HUES6 (cell line): ENCODE data around the gene TMEM222.
"Not testable (repeated sequence)": the region's sequence is repeated elsewhere in the genome, so short reads cannot be mapped to it uniquely, and the experiment has no call there.

Experiments used
- H3K27ac ChIP-seq: 2 replicates; pipeline ENCODE4 v1.7.0; 2013; ENCODE audit warnings: low read depth, mild to moderate bottlenecking, low read length, inconsistent platforms
- H3K27me3 ChIP-seq: 2 replicates; pipeline ENCODE4 v1.6.1; 2013; ENCODE audit warnings: low read length; ENCODE audit not compliant: control insufficient read depth, insufficient read depth
- H3K36me3 ChIP-seq: 2 replicates; pipeline ENCODE4 v1.6.1; 2013; ENCODE audit warnings: low read length; ENCODE audit not compliant: control insufficient read depth, insufficient read depth
- H3K4me1 ChIP-seq: 2 replicates; pipeline ENCODE4 v1.6.1; 2013; ENCODE audit warnings: low read length; ENCODE audit not compliant: control insufficient read depth, insufficient read depth
- H3K4me3 ChIP-seq: 2 replicates; pipeline ENCODE4 v1.5.1; 2013; ENCODE audit warnings: low read depth, low read length
- H3K9ac ChIP-seq: one replicate; pipeline ENCODE4 v1.6.1; 2013; ENCODE audit warnings: mild to moderate bottlenecking, low read length
- H3K9me3 ChIP-seq: 2 replicates; pipeline ENCODE4 v1.6.1; 2013; ENCODE audit warnings: low read depth, low read length; ENCODE audit not compliant: control insufficient read depth, insufficient read depth

TMEM222 gene

GRCh38 chr1:27381969-27382762 lies 60.2 kb downstream of the TMEM222 start:
- peaks cover 8% of the 10 kb centered on the region; the same call in 1 of the 2 replicates for H3K4me1 ChIP-seq
- no peak overlapping the region for H3K27ac ChIP-seq
- no peak overlapping the region for H3K9ac ChIP-seq
- H3K27me3 ChIP-seq, result peaks cover 19% of the 10 kb centered on the region
- H3K4me3 ChIP-seq, result no peak overlapping the region
- H3K9me3 ChIP-seq, result no peaks in the 10 kb centered on the region
- H3K36me3 ChIP-seq, result no peaks in the 10 kb centered on the region

GRCh38 chr1:27383039-27383605 lies 61.2 kb downstream of the TMEM222 start, which contains the start of gene CD164L2:
Gene CD164L2 (minus strand): TSS chr1:27383333. CDS start chr1:27383239, 94 bp downstream.
- peak within 1 kb of the TSS; percentile 67 for H3K4me3 ChIP-seq
- no peak within 1 kb of the TSS for H3K9ac ChIP-seq
- no peaks in the 10 kb centered on the region for H3K36me3 ChIP-seq
- no peak within 1 kb of the TSS for H3K27ac ChIP-seq
- H3K27me3 ChIP-seq, result peaks cover 19% of the 10 kb centered on the region
- H3K4me1 ChIP-seq, result peaks cover 8% of the 10 kb centered on the region; the same call in 1 of the 2 replicates
- no peaks in the 10 kb centered on the region for H3K9me3 ChIP-seq

DNA sequence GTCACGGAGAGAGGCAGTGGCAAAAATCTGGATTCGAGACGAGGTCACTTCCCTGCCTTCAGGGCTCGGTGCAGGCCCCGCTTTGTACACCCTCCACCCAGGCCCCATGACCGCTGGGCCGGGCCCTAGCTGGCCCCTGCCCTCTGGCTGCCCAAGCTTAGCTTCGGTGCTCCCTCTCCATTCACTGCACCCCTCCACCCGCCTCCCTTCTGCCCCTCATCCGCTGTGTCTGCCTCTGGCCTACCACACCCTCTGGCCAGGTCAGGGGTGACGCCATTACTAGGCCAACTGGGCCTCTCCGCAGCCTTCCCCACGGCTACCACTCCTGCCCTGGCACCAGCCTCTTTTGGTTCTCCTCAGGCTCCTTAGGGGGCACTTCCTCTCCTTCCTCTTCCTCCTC lies 61.7 kb downstream of the TMEM222 start:
- Histone ChIP-seq H3K9me3 (no peaks in the 10 kb centered on the region), H3K36me3 (no peaks in the 10 kb centered on the region), H3K27me3 (peaks cover 19% of the 10 kb centered on the region), H3K4me3 (peak overlapping the region; percentile 67), H3K9ac (no peak overlapping the region), H3K27ac (no peak overlapping the region), H3K4me1 (peaks cover 8% of the 10 kb centered on the region; the same call in 1 of the 2 replicates)

DNA sequence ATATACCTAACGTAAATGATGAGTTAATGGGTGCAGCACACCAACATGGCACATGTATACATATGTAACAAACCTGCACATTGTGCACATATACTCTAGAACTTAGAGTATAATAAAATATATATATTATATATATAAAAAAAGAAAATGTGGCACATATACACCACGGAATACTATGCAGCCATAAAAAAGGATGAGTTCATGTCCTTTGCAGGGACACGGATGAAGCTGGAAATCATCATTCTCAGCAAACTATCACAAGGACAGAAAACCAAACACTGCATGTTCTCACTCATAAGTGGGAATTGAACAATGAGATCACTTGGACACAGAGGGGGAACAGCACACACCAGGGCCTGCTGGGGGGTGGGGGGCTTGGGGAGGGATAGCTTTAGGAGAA lies 62.8 kb downstream of the TMEM222 start:
- not testable (repeated sequence) for H3K9ac ChIP-seq, H3K4me1 ChIP-seq, H3K4me3 ChIP-seq, H3K9me3 ChIP-seq, H3K36me3 ChIP-seq, H3K27ac ChIP-seq
- H3K27me3 ChIP-seq, result peaks cover 19% of the 10 kb centered on the region
